ENCODE results near the gene TWIST2. TPM values are rescaled to one million over a fixed set of nuclear protein-coding genes. Genes with fewer than 3 reads are reported as not detected.
A peak's percentile ranks its signal among the peaks of the same experiment; 100 is the strongest.

Gene TWIST2
- polyA plus RNA-seq (2011; rRNA removed) (15.6 and 15.7 TPM in 2 replicates), polyA minus RNA-seq (2011; rRNA and poly(A)+ RNA removed) (10.5 and 11.2 TPM in 2 replicates)

GRCh38 chr2:238847841-238848690 lies at the start of gene TWIST2:
TSS of gene TWIST2 (plus strand) at chr2:238848085. CDS start at chr2:238848216, 131 bp downstream.
- Histone ChIP-seq H3K4me3 (ENCODE audit: low read depth, low read length) (peak within 1 kb of the TSS; percentile 96), H3K27ac (ENCODE audit: low read depth, low read length) (peak within 1 kb of the TSS; percentile 77), H3K9me3 (ENCODE audit: control insufficient read depth, insufficient read depth, low read length) (no peaks in the 10 kb centered on the region; the same call in 1 of the 2 replicates), H3K27me3 (ENCODE audit: control insufficient read depth, insufficient read depth, low read length) (peaks cover 2% of the 10 kb centered on the region)
- TF ChIP-seq CTCF (IDR thresholded peaks at IDR 0.05; ENCODE audit: low read depth, low read length), result peak; percentile 25
- DNase-seq (ENCODE audit: low read depth, low spot score), result peak; percentile 75
- POLR2A ChIA-PET, result interaction anchor here (0.7 to 1.5 kb wide), 6 partner anchors 15 to 155 kb away, joined by 3 to 9 read pairs (median 3); no protein-coding TSS in a partner anchor
- CTCF ChIA-PET, result interaction anchor here (0.9 to 1.2 kb wide), 4 partner anchors 63 to 510 kb away, joined by 3 to 5 read pairs (median 4); no protein-coding TSS in a partner anchor

GRCh38 chr2:238801791-238802190 lies 46.1 kb upstream of the TWIST2 start:
- H3K27me3 ChIP-seq (ENCODE audit: control insufficient read depth, insufficient read depth, low read length), result peaks cover 18% of the 10 kb centered on the region
- CTCF ChIA-PET, result no interaction called here
- no peaks in the 10 kb centered on the region for H3K9me3 ChIP-seq (ENCODE audit: control insufficient read depth, insufficient read depth, low read length)
- H3K4me3 ChIP-seq (ENCODE audit: low read depth, low read length), result no peak overlapping the region
- POLR2A ChIA-PET, result no interaction called here
- DNase-seq (ENCODE audit: low read depth, low spot score), result no peak
- no peak overlapping the region for H3K27ac ChIP-seq (ENCODE audit: low read depth, low read length)
- TF ChIP-seq CTCF (IDR thresholded peaks at IDR 0.05; ENCODE audit: low read depth, low read length), result no peak

- no peak overlapping the region for H3K27ac ChIP-seq (ENCODE audit: low read depth, low read length)
- H3K27me3 ChIP-seq (ENCODE audit: control insufficient read depth, insufficient read depth, low read length), result peaks cover 19% of the 10 kb centered on the region
- ChIA-PET POLR2A (no interaction called here), CTCF (no interaction called here)
- TF ChIP-seq CTCF (IDR thresholded peaks at IDR 0.05; ENCODE audit: low read depth, low read length), result no peak
- DNase-seq (ENCODE audit: low read depth, low spot score), result no peak
- no peak overlapping the region for H3K4me3 ChIP-seq (ENCODE audit: low read depth, low read length)
- no peaks in the 10 kb centered on the region for H3K9me3 ChIP-seq (ENCODE audit: control insufficient read depth, insufficient read depth, low read length)
Observed at GRCh38 chr2:238802957-238803356, 44.9 kb upstream of the TWIST2 start.

- H3K4me3 ChIP-seq (ENCODE audit: low read depth, low read length), result no peak overlapping the region
- POLR2A ChIA-PET, result no interaction called here
- H3K27me3 ChIP-seq (ENCODE audit: control insufficient read depth, insufficient read depth, low read length), result peaks cover 19% of the 10 kb centered on the region
Observed at GRCh38 chr2:238803996-238804870, 43.7 kb upstream of the TWIST2 start.

More at GRCh38 chr2:238803996-238804870, 43.7 kb upstream of the TWIST2 start:
- Histone ChIP-seq H3K9me3 (ENCODE audit: control insufficient read depth, insufficient read depth, low read length) (peaks cover 5% of the 10 kb centered on the region; the same call in 1 of the 2 replicates), H3K27ac (ENCODE audit: low read depth, low read length) (no peak overlapping the region)
- CTCF ChIA-PET, result interaction anchor here (2.2 kb wide), 1 partner anchor 19 kb away, joined by 6 read pairs; no protein-coding TSS in a partner anchor
- no peak for DNase-seq (ENCODE audit: low read depth, low spot score)
- TF ChIP-seq CTCF (IDR thresholded peaks at IDR 0.05; ENCODE audit: low read depth, low read length), result no peak
